Hematopoietic multipotent progenitor cell treated with erythropoietin and hydrocortisone succinate and interleukin-3 and kit ligand, for 8 days (in vitro differentiated cells): Measurements from ENCODE around the gene IL19.
"Not testable (repeated sequence)": the region's sequence is repeated elsewhere in the genome, so short reads cannot be mapped to it uniquely, and the experiment has no call there.

ENCODE experiments used
- DNase-seq: peaks from one replicate; pipeline ENCODE4 v3.0.0-alpha.2; 2015

Gene IL19

GRCh38 chr1:206778031-206778430 is 7.5 kb downstream of the IL19 start:
- DNase-seq, result no peak

- not testable (repeated sequence) for DNase-seq
Observed at GRCh38 chr1:206778911-206779310, 8.3 kb downstream of the IL19 start.

GRCh38 chr1:206779638-206780037 is 9.1 kb downstream of the IL19 start:
- no peak for DNase-seq

- no peak for DNase-seq
Observed at GRCh38 chr1:206782448-206782847, 11.9 kb downstream of the IL19 start.

DNA sequence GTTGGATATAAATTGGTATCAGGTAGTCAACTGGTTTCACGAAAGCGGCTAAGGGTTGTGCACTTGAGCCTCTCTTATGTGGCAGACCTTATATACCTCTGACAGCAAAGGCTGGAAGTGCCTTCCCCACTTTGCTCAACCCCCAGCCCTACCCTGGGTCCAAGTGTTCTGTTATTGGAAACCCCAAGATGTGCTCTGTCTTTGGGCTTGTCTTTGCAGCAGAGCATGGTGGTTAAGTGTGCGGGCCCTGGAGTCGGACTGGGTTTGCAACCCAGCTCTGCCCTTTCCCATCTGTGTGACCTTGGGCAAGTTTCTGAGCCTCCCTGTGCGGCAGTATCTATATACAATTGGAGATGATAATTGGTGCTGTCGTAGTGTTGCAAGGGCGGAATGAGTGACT is 12.9 kb downstream of the IL19 start:
- no peak for DNase-seq

DNA sequence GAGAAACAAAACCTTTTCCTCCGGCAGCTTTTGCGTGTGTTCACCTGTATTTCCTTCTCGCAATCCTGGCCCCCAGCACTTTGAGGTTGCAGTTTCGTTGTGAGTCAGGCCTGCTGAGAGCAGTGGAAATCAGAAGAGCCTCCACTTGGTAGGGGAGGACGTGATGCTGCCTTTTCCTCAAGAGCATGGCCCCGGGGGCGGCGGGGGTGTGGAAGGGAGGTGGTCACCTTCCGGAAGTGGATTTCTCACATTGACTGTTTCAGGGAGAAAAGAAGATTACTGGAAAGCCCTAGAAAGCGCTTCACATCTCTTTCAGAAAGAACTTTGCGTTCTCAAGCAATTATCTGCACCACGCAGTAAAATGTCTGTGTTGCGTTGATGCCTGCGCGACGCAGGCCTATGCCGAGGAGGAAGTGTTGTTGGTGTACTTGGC is 13.9 kb downstream of the IL19 start:
- DNase-seq, result no peak

- no peak for DNase-seq
Observed at GRCh38 chr1:206785182-206785765, 14.7 kb downstream of the IL19 start.

DNA sequence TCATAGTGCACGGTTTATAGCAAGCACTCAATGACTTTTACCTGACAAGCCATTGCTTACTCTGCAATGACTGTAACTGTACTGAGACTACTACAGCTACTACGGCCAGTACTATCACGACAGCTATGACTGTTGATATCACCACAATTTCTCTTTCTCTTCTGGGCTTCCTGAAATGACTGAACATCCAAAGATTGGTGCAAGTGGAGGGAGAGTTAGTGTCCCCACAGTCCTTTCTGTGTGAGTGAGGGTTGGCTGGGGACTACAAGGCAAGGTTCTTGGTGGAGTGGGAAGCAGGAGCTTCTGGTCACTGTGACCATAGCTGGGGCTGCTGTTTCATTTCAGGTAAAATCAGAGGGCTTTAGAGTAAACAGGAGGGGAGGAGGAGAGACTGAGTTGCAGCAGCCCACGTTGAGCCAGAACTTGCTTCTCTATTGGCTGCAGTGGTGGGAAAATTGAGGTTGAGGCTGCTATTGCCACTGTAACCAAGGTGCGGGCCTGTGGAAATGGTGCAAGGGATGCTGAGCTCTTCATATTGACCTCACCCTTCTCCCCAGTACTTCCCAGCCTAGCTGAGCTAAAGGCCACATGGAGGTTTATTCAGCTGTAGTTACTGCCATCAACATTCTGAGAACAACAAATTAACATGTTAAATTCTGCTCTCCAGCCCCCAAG is 15.8 kb downstream of the IL19 start:
- DNase-seq, result no peak

DNA sequence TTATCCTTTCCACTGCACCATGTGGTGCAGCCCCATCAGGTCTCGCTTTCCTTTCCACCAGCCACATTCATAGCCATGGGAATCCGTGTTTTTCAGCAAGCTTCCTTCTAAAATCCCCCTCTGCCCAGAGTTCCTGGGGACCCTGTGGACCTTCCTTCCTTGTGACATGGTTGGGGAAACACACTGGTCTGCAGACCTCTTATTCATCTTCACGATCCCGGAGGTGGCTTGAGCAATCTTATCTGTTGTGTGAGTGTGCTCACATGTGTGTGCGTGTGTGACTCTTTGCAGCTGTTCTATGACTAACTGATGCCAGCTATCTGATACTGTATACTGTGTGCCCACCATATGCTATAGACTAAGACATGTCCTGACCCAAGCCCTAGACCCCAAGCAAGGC is 17.3 kb downstream of the IL19 start:
- DNase-seq, result no peak

DNA sequence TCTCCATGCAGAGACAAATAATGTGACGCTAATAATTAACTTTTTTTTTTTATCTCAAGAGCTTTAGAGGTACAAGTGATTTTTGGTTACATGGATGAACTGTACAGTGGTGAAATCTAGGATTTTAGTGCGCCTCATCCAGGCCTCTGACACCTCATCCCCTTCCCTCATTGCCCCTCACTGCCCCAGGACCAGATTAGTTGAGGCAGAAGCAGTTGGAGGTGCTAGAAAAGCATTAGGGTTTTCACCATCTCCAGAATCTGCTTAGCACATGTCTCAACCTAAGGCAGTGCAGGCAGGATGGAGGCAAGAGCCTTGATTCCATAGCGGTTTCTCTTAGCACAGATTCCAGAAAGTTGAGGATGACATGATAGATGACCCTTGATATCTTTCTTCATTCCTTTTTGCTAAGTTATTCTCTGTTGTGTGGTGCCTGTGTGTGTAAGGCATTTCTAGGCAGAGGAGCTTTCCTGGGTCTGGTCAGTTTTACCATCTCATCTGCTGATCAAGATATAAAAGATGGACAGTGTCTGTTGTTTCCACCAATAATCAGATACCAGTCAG is 18.0 kb downstream of the IL19 start:
- no peak for DNase-seq

DNA sequence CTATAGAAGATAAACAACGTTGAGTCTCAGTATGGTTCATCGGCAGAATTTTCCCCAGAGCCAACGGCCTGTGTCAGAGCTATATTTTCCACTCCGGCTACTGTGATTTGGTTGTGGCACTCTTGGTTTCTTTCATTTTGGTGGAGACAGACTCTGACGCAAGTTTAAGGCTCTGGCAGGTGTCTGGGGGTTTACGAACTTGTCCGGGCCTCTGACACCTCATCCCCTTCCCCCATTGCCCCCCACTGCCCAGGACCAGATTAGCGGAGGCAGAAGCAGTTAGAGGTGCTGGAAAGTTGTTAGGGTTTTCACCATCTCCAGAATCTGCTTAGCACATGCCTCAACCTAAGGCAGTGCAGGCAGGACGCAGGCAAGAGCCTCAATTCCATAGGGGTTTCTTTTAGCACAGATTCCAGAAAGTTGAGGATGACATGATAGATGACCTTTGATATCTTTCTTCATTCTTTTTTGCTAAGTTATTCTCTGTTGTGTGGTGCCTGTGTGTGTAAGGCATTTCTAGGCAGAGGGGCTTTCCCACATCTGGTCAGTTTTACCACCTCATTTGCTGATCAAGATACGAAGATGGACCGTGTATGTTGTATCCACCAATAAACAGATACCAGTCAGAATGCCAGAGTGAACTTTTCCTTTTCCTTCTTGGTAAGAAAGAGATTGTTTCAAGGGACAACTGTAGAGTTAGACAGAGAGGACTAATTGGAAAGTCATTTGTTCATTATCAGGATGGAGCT is 20.1 kb downstream of the IL19 start:
- DNase-seq, result no peak

- DNase-seq, result no peak
Observed at GRCh38 chr1:206792939-206793607, 22.5 kb downstream of the IL19 start.

GRCh38 chr1:206793620-206794019 is 23.0 kb downstream of the IL19 start:
- DNase-seq, result no peak

DNA sequence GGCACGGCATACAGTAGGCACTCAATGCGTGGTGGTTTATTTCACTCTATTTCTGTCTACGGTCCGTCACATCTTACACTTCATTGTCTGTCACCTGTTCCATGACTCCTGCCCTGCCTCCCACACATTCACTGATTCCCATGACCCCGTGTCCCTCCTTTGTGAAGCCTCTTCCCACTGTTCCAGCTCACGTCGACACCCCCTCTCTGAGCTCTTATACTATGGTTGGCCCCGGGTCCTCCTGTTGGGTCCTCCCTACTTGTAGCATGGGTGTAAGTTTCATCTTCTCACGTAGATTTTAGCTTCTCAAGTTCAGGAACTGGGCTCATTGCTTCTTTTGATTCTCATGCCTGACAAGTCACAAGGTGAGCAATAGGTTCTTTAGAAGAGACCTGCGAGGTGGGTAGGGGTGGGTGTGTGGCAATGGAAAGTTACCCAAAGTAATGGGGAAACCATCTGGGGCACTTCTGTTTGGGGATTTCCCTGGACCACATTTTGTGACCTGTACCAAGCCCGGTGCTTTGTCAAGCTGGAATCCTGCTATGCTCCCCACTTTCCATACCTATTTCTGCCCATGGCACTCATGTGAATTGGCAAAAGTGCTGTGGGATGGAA is 23.8 kb downstream of the IL19 start:
- no peak for DNase-seq

GRCh38 chr1:206796116-206796515 is 25.5 kb downstream of the IL19 start:
- DNase-seq, result no peak

GRCh38 chr1:206796981-206797402 is 26.4 kb downstream of the IL19 start:
- DNase-seq, result no peak

GRCh38 chr1:206797534-206798383 is 27.2 kb downstream of the IL19 start:
- peak; percentile 41 for DNase-seq

DNA sequence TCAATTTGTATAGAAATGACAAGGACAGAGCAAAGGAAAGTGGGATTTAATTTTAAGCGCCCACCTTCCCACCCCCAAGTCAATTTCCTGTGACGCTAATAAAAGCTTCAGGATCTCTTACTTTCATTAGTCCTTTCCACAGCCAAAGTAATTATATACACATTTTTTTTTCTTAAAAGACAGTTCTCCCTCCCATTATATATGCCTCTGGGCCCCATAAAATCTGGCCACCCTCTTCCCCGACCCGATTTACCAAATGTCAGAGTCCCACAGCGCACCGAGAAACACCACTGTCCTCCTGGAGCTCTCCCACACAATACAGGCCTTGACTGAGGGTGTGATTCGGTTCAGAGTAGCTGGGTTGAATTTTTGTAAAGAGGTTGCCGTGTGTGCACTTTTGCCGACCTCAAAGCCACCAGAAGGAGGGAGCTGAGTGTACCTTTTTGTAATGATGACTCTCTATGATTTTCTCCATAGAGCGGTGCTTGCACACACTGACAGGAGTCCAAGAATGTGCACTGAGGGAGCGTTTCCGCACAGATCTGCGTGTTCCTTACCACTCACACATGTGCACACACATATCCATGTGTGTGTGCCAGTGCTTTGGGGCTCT is 27.9 kb downstream of the IL19 start:
- no peak for DNase-seq

GRCh38 chr1:206799311-206799710 is 28.7 kb downstream of the IL19 start:
- no peak for DNase-seq

- DNase-seq, result no peak
Observed at GRCh38 chr1:206800411-206800810, 29.8 kb downstream of the IL19 start.

- no peak for DNase-seq
Observed at GRCh38 chr1:206800891-206801290, 30.3 kb downstream of the IL19 start.
